AG04449 (cell line): Measurements from ENCODE around the gene FADS1.

Experiments used
- CTCF ChIA-PET: fragments of 350-600 bp; formaldehyde crosslinking; extraction: SDS; loops from one replicate; lab custom pipeline; 2021; ENCODE audit warnings: antibody characterized with exemption; lab: Yijun Ruan, JAX
- POLR2A ChIA-PET: fragments of 400-600, 350-600 bp; formaldehyde crosslinking; extraction: SDS; loops from one replicate; lab custom pipeline; 2020; ENCODE audit warnings: antibody characterized with exemption, inconsistent platforms; lab: Yijun Ruan, JAX
- DNase-seq: peaks from one replicate; pipeline ENCODE4 v3.0.0-alpha.2; 2010; ENCODE audit warnings: low read depth, low spot score
- H3K4me3 ChIP-seq: 2 replicates; pipeline ENCODE4 v1.5.1; 2011; ENCODE audit warnings: low read depth, mild to moderate bottlenecking, control low read depth, low read length
- CTCF ChIP-seq: IDR thresholded peaks from one replicate; pipeline ENCODE4 v1.5.1; 2011; ENCODE audit warnings: mild to moderate bottlenecking, moderate library complexity, low read length, control low read depth, inconsistent platforms; ENCODE audit not compliant: insufficient read depth; ENCODE audit errors: missing control alignments

FADS1 gene

DNA sequence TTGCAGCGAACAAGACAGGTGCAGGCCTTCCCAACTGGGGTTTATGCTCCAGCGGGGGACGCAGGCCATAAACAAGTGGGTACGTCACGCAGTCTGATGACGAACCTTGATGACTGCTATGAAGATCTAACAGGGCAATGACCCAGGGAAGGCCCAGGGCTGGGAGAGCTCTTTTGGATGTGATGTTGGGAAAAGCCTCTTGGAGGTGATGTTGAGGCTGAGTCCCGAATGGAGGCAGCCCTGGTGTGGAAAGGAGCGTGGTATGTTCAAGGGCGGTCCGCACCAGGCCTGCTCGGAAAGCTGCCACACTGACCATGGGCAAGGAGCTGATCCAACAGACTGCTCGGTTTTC is 17.1 kb upstream of the FADS1 start:
- POLR2A ChIA-PET = interaction anchor here (1.4 kb wide), 1 partner anchor 56 kb away, joined by 3 read pairs; no protein-coding TSS in a partner anchor
- CTCF ChIA-PET = interaction anchor here (0.8 to 2.1 kb wide), 8 partner anchors 14 to 274 kb away, joined by 3 to 10 read pairs (median 4); no protein-coding TSS in a partner anchor
- no peak for DNase-seq
- no peak for TF ChIP-seq CTCF
- no peak overlapping the region for H3K4me3 ChIP-seq

DNA sequence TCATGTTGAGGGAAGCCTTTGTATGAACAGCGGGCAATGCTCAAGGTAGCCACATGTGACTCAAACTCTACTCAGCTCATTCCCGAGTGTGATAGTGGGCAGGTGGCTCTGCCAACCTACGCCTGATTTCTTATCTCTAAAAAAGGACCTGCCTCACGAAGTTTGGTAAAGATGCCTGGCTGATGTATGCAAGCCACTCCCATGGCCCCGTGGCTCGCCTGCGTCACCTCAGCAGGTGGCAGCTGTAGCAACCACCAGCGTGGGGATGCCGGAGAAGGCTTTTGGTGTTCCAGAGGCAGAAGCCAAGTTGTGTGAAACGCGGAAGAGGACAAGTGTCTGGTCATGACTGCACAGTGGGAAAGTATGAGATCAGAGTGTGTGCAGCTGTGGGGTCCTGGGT is 16.7 kb upstream of the FADS1 start:
- DNase-seq = no peak
- no peak for TF ChIP-seq CTCF
- POLR2A ChIA-PET = no interaction called here
- no peak overlapping the region for H3K4me3 ChIP-seq
- CTCF ChIA-PET = interaction anchor here (1.1 to 2.1 kb wide), 6 partner anchors 16 to 275 kb away, joined by 3 to 10 read pairs (median 5); no protein-coding TSS in a partner anchor

GRCh38 chr11:61832754-61833153 is 16.0 kb upstream of the FADS1 start:
- TF ChIP-seq CTCF = no peak
- POLR2A ChIA-PET = no interaction called here
- H3K4me3 ChIP-seq = no peak overlapping the region
- CTCF ChIA-PET = interaction anchor here (1.8 to 2.1 kb wide), 2 partner anchors 17 to 249 kb away, joined by 4 to 6 read pairs; no protein-coding TSS in a partner anchor
- DNase-seq = no peak

DNA sequence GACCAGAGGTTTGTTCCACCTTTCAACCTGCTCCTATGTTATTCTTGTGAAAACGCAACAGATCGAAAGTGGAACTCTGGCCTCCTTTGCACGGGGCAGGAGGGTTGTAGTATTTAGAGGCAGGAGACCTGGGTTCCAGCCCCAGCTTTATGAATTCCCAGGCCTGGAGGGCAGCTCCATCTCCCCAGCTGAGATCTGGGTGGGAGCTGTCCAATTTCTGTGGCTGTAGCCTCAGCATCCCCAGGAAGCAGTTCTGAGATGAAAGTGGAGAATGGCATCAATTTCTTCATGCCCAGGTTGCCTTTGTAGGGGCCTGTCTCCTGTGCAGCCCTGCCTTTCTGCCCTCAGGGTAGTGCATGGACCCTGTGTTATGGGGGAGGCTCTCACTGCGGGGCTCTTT is 15.4 kb upstream of the FADS1 start:
- CTCF ChIA-PET = interaction anchor here (0.7 to 4.5 kb wide), 3 partner anchors 16 to 250 kb away, joined by 3 to 58 read pairs (median 3); partner anchors contain the start of gene FADS1

DNA sequence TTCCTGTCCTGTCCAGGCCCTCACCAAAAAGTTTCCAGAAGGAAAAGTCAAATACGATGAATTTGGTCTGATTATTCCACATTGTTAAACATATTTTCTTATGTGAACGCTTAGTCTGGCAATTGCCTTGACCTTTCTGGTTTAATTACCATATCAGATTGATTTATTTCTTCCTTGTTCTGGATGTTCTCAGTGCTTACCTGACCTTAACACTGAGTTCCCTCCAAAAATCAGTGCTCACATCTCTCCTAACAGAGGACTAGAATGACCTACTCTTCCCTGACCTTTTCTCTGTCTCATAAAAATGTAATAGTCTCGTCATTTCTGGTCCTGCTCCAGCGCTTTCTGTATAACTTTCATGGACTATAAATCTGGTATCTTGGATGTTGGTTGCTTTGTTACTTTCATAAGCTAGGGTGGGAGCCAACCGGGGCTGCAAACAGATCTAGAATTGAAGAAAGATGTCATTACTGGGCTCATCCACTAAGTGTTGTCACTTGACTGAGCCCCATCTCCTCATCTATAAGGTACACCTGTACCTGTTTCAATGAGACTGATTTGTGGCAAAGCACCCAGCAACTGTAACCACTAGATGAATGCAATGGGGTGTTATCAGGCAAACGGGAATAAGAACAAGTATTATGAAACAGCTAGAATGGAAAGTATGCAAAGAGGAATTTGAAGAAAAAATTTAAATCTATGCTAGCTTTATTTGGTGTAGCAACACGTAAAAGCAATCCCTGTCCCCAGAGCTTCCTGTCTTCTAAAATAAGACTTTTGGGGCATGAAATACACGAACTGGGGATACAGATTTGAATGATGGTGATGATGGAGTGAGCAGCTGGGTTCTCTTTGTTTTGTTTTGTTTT is 13.7 kb upstream of the FADS1 start:
- H3K4me3 ChIP-seq = peak overlapping the region; percentile 84
- no peak for TF ChIP-seq CTCF
- CTCF ChIA-PET = interaction anchor here (0.7 to 6.0 kb wide), 4 partner anchors 10 to 33 kb away, joined by 3 to 58 read pairs (median 30); partner anchors contain the start of gene FADS1
- POLR2A ChIA-PET = interaction anchor here (1.1 to 1.2 kb wide), 2 partner anchors 15 to 38 kb away, joined by 4 to 5 read pairs; partner anchors contain the start of genes FEN1 and TMEM258
- DNase-seq = no peak

More for the DNA sequence above, 15.4 kb upstream of the FADS1 start:
- DNase-seq = no peak
- no peak for TF ChIP-seq CTCF
- POLR2A ChIA-PET = no interaction called here
- H3K4me3 ChIP-seq = no peak overlapping the region

DNA sequence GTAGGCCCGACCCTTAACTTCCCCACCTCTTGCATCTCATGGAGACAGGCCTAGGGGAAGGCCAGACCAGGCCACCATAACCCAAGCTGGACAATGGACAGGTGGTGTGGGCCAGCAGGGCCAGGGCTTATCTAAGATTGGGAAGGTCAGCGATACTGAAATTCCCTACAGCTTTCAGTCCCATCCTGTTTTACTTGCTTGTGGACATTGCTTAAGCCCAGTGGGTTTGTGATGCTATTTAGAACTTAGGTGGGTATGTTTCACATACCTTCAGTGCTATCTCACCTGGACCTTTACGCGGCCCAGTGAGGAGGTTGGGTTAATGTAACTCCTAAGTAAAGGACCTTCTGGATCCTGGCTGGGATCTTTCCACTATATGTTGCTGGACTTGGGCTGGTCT is 13.0 kb upstream of the FADS1 start:
- ChIA-PET POLR2A (interaction anchor here (1.1 to 1.2 kb wide), 2 partner anchors 15 to 37 kb away, joined by 4 to 5 read pairs; partner anchors contain the start of genes FEN1 and TMEM258), CTCF (interaction anchor here (1.0 to 6.0 kb wide), 11 partner anchors 10 to 278 kb away, joined by 3 to 58 read pairs (median 5); partner anchors contain the start of gene FADS1)
- TF ChIP-seq CTCF = no peak
- no peak for DNase-seq
- H3K4me3 ChIP-seq = peak overlapping the region; percentile 84
